HepG2 (cell line): Measurements from ENCODE around the gene ATG4D. TPM values are rescaled to one million over a fixed set of nuclear protein-coding genes. Genes with fewer than 3 reads are reported as not detected.

ENCODE experiments used
- CBX5 ChIP-seq: sonication (generic); formaldehyde crosslinking; IDR thresholded peaks from 2 replicates; pipeline ENCODE4 v1.4.0; 2020; ENCODE audit warnings: missing genetic modification reagents, borderline replicate concordance
- FOXC1 ChIP-seq: sonication (generic); formaldehyde crosslinking; IDR thresholded peaks from 2 replicates; pipeline ENCODE4 v1.8.0; 2022; ENCODE audit warnings: mild to moderate bottlenecking, missing genetic modification reagents, borderline replicate concordance
- ISX ChIP-seq: sonication (generic); formaldehyde crosslinking; conservative IDR thresholded peaks from 2 replicates; pipeline ENCODE4 v1.5.0; 2020; ENCODE audit warnings: missing genetic modification reagents
- PPARG ChIP-seq: conservative IDR thresholded peaks from 2 replicates; pipeline ENCODE4 v1.6.1; 2016; ENCODE audit warnings: missing biosample characterization, missing genetic modification reagents
- RARG ChIP-seq: sonication (generic); formaldehyde crosslinking; IDR thresholded peaks from 2 replicates; pipeline ENCODE4 v1.4.0; 2020; ENCODE audit warnings: low read depth, mild to moderate bottlenecking, missing genetic modification reagents
- TARDBP ChIP-seq: sonication (generic); formaldehyde crosslinking; IDR thresholded peaks from 2 replicates; pipeline ENCODE4 v1.8.0; 2022; ENCODE audit warnings: mild to moderate bottlenecking, missing genetic modification reagents
- ZMYM3 ChIP-seq: sonication (generic); formaldehyde crosslinking; IDR thresholded peaks from 2 replicates; pipeline ENCODE4 v1.5.1; 2020; ENCODE audit warnings: mild to moderate bottlenecking, missing genetic modification reagents
- ZNF121 ChIP-seq: sonication (generic); formaldehyde crosslinking; IDR thresholded peaks from 2 replicates; pipeline ENCODE4 v1.5.0; 2020; ENCODE audit warnings: mild to moderate bottlenecking, missing genetic modification reagents
- ZNF34 ChIP-seq: sonication (generic); formaldehyde crosslinking; IDR thresholded peaks from 2 replicates; pipeline ENCODE4 v1.4.0; 2020; ENCODE audit warnings: mild to moderate bottlenecking, missing genetic modification reagents, borderline replicate concordance
- ZNF441 ChIP-seq: sonication (generic); formaldehyde crosslinking; IDR thresholded peaks from 2 replicates; pipeline ENCODE4 v1.7.0; 2021; ENCODE audit warnings: missing genetic modification reagents, borderline replicate concordance
- ZNF598 ChIP-seq: sonication (generic); formaldehyde crosslinking; IDR thresholded peaks from 2 replicates; pipeline ENCODE4 v1.5.1; 2020; ENCODE audit warnings: mild to moderate bottlenecking, missing genetic modification reagents, borderline replicate concordance
- ZNF614 ChIP-seq: IDR thresholded peaks from 2 replicates; pipeline ENCODE4 v1.6.1; 2018; ENCODE audit warnings: missing biosample characterization, missing genetic modification reagents, inconsistent platforms, borderline replicate concordance
- ZNF629 ChIP-seq: sonication (generic); formaldehyde crosslinking; conservative IDR thresholded peaks from 2 replicates; pipeline ENCODE4 v1.5.0; 2020; ENCODE audit warnings: missing genetic modification reagents
- ZNF644 ChIP-seq: IDR thresholded peaks from 2 replicates; pipeline ENCODE4 v1.6.1; 2016; ENCODE audit warnings: low read depth
- polyA plus RNA-seq, 8 experiments: library from polyadenylated mRNA; depleted of rRNA in 3 of 8; stranded (reverse) in 7 of 8; unstranded in 1 of 8; fragments of >200 nt; fragmentation: Illumina TruSeq in 4 of 8; extraction: Trizol in 4 of 8; gene quantifications; 2 replicates each; pipeline versions ENCODE4 v1.2.1 to v1.2.3, GENCODE V29; 2011 to 2016; ENCODE audit warnings: low read depth in 4 of 8, missing spikeins in 1 of 8, mixed read lengths in 1 of 8; ENCODE audit not compliant: insufficient read depth in 1 of 8
- total RNA-seq, 5 experiments: library from RNA; depleted of rRNA; stranded (reverse); fragments of >200 nt; fragmentation: Illumina TruSeq; extraction: Trizol; gene quantifications; 2 replicates each; pipeline ENCODE4 v1.2.3, GENCODE V29; 2016; ENCODE audit warnings: low read depth in 1 of 5
- TF ChIP-seq, protein P1 (sequence below), 2 experiments: IDR thresholded peaks; 2 replicates each; pipeline ENCODE4 v1.6.1; 2011 to 2012; ENCODE audit warnings: low read length in 2 of 2, borderline replicate concordance in 1 of 2, low read depth in 1 of 2, mild to moderate bottlenecking in 1 of 2, moderate library complexity in 1 of 2
- TF ChIP-seq, protein P2 (sequence below): sonication (generic); formaldehyde crosslinking; IDR thresholded peaks from 2 replicates; pipeline ENCODE4 v1.8.1; 2023; ENCODE audit warnings: missing genetic modification reagents, mild to moderate bottlenecking, borderline replicate concordance
- TF ChIP-seq, protein P3 (sequence below): sonication (generic); formaldehyde crosslinking; IDR thresholded peaks from 2 replicates; pipeline ENCODE4 v1.4.0; 2020; ENCODE audit warnings: missing genetic modification reagents
- TF ChIP-seq, protein P4 (sequence below): sonication (generic); formaldehyde crosslinking; IDR thresholded peaks from 2 replicates; pipeline ENCODE4 v1.5.1; 2020; ENCODE audit warnings: mild to moderate bottlenecking, missing genetic modification reagents, moderate library complexity

The ATG4D gene
- total and polyA plus RNA-seq, 2 of the 13 experiments (the other 11 are each of a cell fraction or from before 2014, with no cell fraction given) = 17.8 to 19.0 TPM

DNA sequence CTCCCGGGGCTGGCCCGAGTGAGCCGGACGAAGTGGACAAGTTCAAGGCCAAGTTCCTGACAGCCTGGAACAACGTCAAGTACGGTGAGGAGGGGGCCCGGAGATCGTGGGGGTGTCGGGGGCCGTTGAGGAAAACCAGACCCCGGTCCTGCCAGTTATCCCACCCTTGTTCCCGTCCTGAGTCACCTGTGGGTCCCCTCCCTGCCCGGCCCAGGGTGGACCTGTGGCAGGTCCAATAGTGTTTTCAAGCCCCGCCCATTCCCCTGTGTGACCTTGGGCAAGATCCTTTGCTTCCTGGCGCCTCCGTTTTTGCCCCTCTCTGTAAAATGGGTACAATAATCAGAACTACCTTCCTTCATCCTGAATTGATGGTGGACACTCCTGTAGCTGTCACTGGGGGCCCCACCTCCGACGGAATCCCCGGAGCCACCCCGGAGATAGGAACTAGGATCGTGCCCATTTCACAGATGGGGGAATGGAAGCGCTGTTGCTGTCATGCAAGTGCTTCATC, 593 bp downstream of the ATG4D start (continued):
- TF ChIP-seq ZNF644 (CRISPR knock-in tag) (no peak), PPARG (CRISPR knock-in tag) (no peak), ZNF34 (CRISPR knock-in tag) (no peak), TARDBP (peak; percentile 56; the same call in 1 of the 2 replicates), ZNF598 (CRISPR knock-in tag) (no peak), RARG (no peak), ISX (CRISPR knock-in tag) (no peak), ZNF629 (peak; percentile 99), ZMYM3 (peak; percentile 94), FOXC1 (CRISPR knock-in tag) (no peak), ZNF441 (no peak), CBX5 (CRISPR knock-in tag) (no peak), ZNF121 (CRISPR knock-in tag) (0 out of 2 replicates have a peak, but pooled peaks have one; percentile 16), ZNF614 (no peak)
- TF ChIP-seq, protein P1, sequence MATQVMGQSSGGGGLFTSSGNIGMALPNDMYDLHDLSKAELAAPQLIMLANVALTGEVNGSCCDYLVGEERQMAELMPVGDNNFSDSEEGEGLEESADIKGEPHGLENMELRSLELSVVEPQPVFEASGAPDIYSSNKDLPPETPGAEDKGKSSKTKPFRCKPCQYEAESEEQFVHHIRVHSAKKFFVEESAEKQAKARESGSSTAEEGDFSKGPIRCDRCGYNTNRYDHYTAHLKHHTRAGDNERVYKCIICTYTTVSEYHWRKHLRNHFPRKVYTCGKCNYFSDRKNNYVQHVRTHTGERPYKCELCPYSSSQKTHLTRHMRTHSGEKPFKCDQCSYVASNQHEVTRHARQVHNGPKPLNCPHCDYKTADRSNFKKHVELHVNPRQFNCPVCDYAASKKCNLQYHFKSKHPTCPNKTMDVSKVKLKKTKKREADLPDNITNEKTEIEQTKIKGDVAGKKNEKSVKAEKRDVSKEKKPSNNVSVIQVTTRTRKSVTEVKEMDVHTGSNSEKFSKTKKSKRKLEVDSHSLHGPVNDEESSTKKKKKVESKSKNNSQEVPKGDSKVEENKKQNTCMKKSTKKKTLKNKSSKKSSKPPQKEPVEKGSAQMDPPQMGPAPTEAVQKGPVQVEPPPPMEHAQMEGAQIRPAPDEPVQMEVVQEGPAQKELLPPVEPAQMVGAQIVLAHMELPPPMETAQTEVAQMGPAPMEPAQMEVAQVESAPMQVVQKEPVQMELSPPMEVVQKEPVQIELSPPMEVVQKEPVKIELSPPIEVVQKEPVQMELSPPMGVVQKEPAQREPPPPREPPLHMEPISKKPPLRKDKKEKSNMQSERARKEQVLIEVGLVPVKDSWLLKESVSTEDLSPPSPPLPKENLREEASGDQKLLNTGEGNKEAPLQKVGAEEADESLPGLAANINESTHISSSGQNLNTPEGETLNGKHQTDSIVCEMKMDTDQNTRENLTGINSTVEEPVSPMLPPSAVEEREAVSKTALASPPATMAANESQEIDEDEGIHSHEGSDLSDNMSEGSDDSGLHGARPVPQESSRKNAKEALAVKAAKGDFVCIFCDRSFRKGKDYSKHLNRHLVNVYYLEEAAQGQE (IDR thresholded peaks at IDR 0.05; ENCODE audit: borderline replicate concordance in 1 of 2, low read depth in 1 of 2, low read length in 2 of 2) = no peak
- TF ChIP-seq, protein P2, sequence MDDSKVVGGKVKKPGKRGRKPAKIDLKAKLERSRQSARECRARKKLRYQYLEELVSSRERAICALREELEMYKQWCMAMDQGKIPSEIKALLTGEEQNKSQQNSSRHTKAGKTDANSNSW = no peak
- TF ChIP-seq, protein P3, sequence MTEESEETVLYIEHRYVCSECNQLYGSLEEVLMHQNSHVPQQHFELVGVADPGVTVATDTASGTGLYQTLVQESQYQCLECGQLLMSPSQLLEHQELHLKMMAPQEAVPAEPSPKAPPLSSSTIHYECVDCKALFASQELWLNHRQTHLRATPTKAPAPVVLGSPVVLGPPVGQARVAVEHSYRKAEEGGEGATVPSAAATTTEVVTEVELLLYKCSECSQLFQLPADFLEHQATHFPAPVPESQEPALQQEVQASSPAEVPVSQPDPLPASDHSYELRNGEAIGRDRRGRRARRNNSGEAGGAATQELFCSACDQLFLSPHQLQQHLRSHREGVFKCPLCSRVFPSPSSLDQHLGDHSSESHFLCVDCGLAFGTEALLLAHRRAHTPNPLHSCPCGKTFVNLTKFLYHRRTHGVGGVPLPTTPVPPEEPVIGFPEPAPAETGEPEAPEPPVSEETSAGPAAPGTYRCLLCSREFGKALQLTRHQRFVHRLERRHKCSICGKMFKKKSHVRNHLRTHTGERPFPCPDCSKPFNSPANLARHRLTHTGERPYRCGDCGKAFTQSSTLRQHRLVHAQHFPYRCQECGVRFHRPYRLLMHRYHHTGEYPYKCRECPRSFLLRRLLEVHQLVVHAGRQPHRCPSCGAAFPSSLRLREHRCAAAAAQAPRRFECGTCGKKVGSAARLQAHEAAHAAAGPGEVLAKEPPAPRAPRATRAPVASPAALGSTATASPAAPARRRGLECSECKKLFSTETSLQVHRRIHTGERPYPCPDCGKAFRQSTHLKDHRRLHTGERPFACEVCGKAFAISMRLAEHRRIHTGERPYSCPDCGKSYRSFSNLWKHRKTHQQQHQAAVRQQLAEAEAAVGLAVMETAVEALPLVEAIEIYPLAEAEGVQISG (CRISPR knock-in tag) = no peak
- TF ChIP-seq, protein P4, sequence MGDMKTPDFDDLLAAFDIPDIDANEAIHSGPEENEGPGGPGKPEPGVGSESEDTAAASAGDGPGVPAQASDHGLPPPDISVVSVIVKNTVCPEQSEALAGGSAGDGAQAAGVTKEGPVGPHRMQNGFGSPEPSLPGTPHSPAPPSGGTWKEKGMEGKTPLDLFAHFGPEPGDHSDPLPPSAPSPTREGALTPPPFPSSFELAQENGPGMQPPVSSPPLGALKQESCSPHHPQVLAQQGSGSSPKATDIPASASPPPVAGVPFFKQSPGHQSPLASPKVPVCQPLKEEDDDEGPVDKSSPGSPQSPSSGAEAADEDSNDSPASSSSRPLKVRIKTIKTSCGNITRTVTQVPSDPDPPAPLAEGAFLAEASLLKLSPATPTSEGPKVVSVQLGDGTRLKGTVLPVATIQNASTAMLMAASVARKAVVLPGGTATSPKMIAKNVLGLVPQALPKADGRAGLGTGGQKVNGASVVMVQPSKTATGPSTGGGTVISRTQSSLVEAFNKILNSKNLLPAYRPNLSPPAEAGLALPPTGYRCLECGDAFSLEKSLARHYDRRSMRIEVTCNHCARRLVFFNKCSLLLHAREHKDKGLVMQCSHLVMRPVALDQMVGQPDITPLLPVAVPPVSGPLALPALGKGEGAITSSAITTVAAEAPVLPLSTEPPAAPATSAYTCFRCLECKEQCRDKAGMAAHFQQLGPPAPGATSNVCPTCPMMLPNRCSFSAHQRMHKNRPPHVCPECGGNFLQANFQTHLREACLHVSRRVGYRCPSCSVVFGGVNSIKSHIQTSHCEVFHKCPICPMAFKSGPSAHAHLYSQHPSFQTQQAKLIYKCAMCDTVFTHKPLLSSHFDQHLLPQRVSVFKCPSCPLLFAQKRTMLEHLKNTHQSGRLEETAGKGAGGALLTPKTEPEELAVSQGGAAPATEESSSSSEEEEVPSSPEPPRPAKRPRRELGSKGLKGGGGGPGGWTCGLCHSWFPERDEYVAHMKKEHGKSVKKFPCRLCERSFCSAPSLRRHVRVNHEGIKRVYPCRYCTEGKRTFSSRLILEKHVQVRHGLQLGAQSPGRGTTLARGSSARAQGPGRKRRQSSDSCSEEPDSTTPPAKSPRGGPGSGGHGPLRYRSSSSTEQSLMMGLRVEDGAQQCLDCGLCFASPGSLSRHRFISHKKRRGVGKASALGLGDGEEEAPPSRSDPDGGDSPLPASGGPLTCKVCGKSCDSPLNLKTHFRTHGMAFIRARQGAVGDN (CRISPR knock-in tag) = no peak; the same call in 1 of the 2 replicates
